ENCODE data around the gene MIPOL1. TPM values are rescaled to one million over a fixed set of nuclear protein-coding genes. Genes with fewer than 3 reads are reported as not detected.

Gene MIPOL1
- total RNA-seq, 1 donor from 2014 or later = 18.4 TPM

DNA sequence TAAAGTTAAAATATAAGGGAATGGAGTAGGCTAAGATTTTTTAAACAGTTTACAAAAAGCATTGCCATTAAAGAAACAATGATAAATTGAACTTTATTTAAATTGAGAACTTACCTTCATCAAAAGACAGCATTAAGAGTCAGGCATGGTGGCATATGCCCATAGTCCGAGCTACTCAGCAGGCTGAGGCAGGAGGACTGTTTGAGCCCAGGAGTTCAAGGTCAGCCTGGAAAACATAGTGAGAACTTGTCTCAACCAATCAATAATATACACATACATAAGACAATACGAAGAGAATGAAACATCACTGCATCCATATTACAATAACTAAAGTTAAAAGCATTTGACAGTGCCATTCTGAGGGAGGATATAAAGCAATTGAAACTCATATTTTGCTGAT is 299.7 kb downstream of the MIPOL1 start:
- Mint-ChIP-seq H3K4me1 (no peaks in the 10 kb centered on the region), H3K36me3 (peaks cover 2% of the 10 kb centered on the region), H3K27me3 (ENCODE audit: insufficient read depth, low read depth) (no peaks in the 10 kb centered on the region), H3K27ac (no peak overlapping the region), H3K9me3 (no peaks in the 10 kb centered on the region), H3K4me3 (no peak overlapping the region)
- Histone ChIP-seq H3K36me3 (no peaks in the 10 kb centered on the region), H3K9ac (no peak overlapping the region), H2AFZ (replicated peaks) (no peak overlapping the region), H4K20me1 (ENCODE audit: low read depth) (no peaks in the 10 kb centered on the region), H3K4me1 (no peaks in the 10 kb centered on the region), H3K4me2 (no peak overlapping the region), H3K9me3 (ENCODE audit: low read depth) (no peaks in the 10 kb centered on the region), H3K27me3 (no peaks in the 10 kb centered on the region), H3K27ac (no peak overlapping the region), H3K79me2 (ENCODE audit: low read depth) (no peaks in the 10 kb centered on the region), H3F3A (ENCODE audit: low read depth) (no peaks in the 10 kb centered on the region), H3K4me3 (no peak overlapping the region)
- no peak for DNase-seq (ENCODE audit: low spot score)
- TF ChIP-seq EZH2 (IDR thresholded peaks at IDR 0.05) (no peak), EZH2phosphoT487 (IDR thresholded peaks at IDR 0.05) (no peak)
- TF ChIP-seq, protein P1, sequence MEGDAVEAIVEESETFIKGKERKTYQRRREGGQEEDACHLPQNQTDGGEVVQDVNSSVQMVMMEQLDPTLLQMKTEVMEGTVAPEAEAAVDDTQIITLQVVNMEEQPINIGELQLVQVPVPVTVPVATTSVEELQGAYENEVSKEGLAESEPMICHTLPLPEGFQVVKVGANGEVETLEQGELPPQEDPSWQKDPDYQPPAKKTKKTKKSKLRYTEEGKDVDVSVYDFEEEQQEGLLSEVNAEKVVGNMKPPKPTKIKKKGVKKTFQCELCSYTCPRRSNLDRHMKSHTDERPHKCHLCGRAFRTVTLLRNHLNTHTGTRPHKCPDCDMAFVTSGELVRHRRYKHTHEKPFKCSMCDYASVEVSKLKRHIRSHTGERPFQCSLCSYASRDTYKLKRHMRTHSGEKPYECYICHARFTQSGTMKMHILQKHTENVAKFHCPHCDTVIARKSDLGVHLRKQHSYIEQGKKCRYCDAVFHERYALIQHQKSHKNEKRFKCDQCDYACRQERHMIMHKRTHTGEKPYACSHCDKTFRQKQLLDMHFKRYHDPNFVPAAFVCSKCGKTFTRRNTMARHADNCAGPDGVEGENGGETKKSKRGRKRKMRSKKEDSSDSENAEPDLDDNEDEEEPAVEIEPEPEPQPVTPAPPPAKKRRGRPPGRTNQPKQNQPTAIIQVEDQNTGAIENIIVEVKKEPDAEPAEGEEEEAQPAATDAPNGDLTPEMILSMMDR (IDR thresholded peaks at IDR 0.05) = no peak

- Histone ChIP-seq H3K4me1 (no peaks in the 10 kb centered on the region), H3K9me3 (ENCODE audit: low read depth) (no peaks in the 10 kb centered on the region), H3K27ac (no peak overlapping the region), H3F3A (ENCODE audit: low read depth) (no peaks in the 10 kb centered on the region), H3K4me2 (no peak overlapping the region), H3K36me3 (no peaks in the 10 kb centered on the region), H2AFZ (replicated peaks) (no peak overlapping the region), H3K9ac (no peak overlapping the region), H3K79me2 (ENCODE audit: low read depth) (no peaks in the 10 kb centered on the region), H3K27me3 (no peaks in the 10 kb centered on the region), H3K4me3 (no peak overlapping the region), H4K20me1 (ENCODE audit: low read depth) (no peaks in the 10 kb centered on the region)
- H3K4me1 Mint-ChIP-seq = no peaks in the 10 kb centered on the region
- no peak overlapping the region for H3K27ac Mint-ChIP-seq
- peaks cover 2% of the 10 kb centered on the region for H3K36me3 Mint-ChIP-seq
- no peaks in the 10 kb centered on the region for H3K27me3 Mint-ChIP-seq (ENCODE audit: insufficient read depth, low read depth)
- H3K9me3 Mint-ChIP-seq = peaks cover 1% of the 10 kb centered on the region
- H3K4me3 Mint-ChIP-seq = no peak overlapping the region
- DNase-seq (ENCODE audit: low spot score) = no peak
- TF ChIP-seq EZH2phosphoT487 (IDR thresholded peaks at IDR 0.05) (no peak), EZH2 (IDR thresholded peaks at IDR 0.05) (no peak)
- TF ChIP-seq, protein P1 (IDR thresholded peaks at IDR 0.05) = no peak
Measured at GRCh38 chr14:37501877-37502276, 304.1 kb downstream of the MIPOL1 start.

GRCh38 chr14:37508503-37508902 is 310.8 kb downstream of the MIPOL1 start:
- no peak overlapping the region for H2AFZ ChIP-seq (replicated peaks)
- no peak overlapping the region for H3K9ac ChIP-seq
- no peaks in the 10 kb centered on the region for H3K27me3 Mint-ChIP-seq (ENCODE audit: insufficient read depth, low read depth)
- no peaks in the 10 kb centered on the region for H3K9me3 ChIP-seq (ENCODE audit: low read depth)
- no peaks in the 10 kb centered on the region for H3K79me2 ChIP-seq (ENCODE audit: low read depth)
- no peaks in the 10 kb centered on the region for H4K20me1 ChIP-seq (ENCODE audit: low read depth)
- H3K4me1 ChIP-seq = no peaks in the 10 kb centered on the region
- no peaks in the 10 kb centered on the region for H3K36me3 Mint-ChIP-seq
- no peak overlapping the region for H3K4me2 ChIP-seq
- no peak overlapping the region for H3K4me3 Mint-ChIP-seq
- DNase-seq (ENCODE audit: low spot score) = no peak
- no peak for TF ChIP-seq EZH2phosphoT487 (IDR thresholded peaks at IDR 0.05)
- no peak overlapping the region for H3K27ac ChIP-seq
- no peaks in the 10 kb centered on the region for H3K4me1 Mint-ChIP-seq
- H3K4me3 ChIP-seq = no peak overlapping the region
- peaks cover 2% of the 10 kb centered on the region for H3K9me3 Mint-ChIP-seq
- no peak overlapping the region for H3K27ac Mint-ChIP-seq
- H3K27me3 ChIP-seq = no peaks in the 10 kb centered on the region
- H3F3A ChIP-seq (ENCODE audit: low read depth) = no peaks in the 10 kb centered on the region
- H3K36me3 ChIP-seq = no peaks in the 10 kb centered on the region

GRCh38 chr14:37512173-37512572 is 314.4 kb downstream of the MIPOL1 start:
- Histone ChIP-seq H3K4me2 (no peak overlapping the region), H4K20me1 (ENCODE audit: low read depth) (no peaks in the 10 kb centered on the region), H3K9ac (no peak overlapping the region), H3K27me3 (no peaks in the 10 kb centered on the region), H3K4me3 (no peak overlapping the region), H3K9me3 (ENCODE audit: low read depth) (no peaks in the 10 kb centered on the region), H3K4me1 (no peaks in the 10 kb centered on the region), H2AFZ (replicated peaks) (no peak overlapping the region), H3K79me2 (ENCODE audit: low read depth) (no peaks in the 10 kb centered on the region), H3K27ac (no peak overlapping the region), H3F3A (ENCODE audit: low read depth) (no peaks in the 10 kb centered on the region), H3K36me3 (no peaks in the 10 kb centered on the region)
- Mint-ChIP-seq H3K27ac (no peak overlapping the region), H3K4me3 (no peak overlapping the region), H3K4me1 (peaks cover 5% of the 10 kb centered on the region), H3K27me3 (ENCODE audit: insufficient read depth, low read depth) (no peaks in the 10 kb centered on the region), H3K9me3 (no peaks in the 10 kb centered on the region), H3K36me3 (no peaks in the 10 kb centered on the region)
- no peak for TF ChIP-seq EZH2phosphoT487 (IDR thresholded peaks at IDR 0.05)
- TF ChIP-seq EZH2 (IDR thresholded peaks at IDR 0.05) = no peak
- TF ChIP-seq, protein P1 (IDR thresholded peaks at IDR 0.05) = no peak
- DNase-seq (ENCODE audit: low spot score) = no peak
